GM12878 (cell line): ENCODE measurements around the gene ANAPC5. TPM values are rescaled to one million over a fixed set of nuclear protein-coding genes. Genes with fewer than 3 reads are reported as not detected.
"Not testable (repeated sequence)": the region's sequence is repeated elsewhere in the genome, so short reads cannot be mapped to it uniquely, and the experiment has no call there.

Source experiments
- ATAC-seq: fragments of 200-7000 bp; cut with Tn5 transposase; 3 replicates; pipeline ENCODE4 v1.9.1; 2020; ENCODE audit warnings: mild to moderate bottlenecking, moderate library complexity
- BruUV-seq: library from RNA; stranded (reverse); fragments of 400-500 nt; replicated peaks from 2 replicates; lab custom pipeline; 2021; lab: Mats Ljungman, UMichigan
- CTCF ChIA-PET: fragments of 300-600 bp; sonication (Branson Sonifier 250); formaldehyde crosslinking; extraction: SDS; loops from one replicate; lab custom pipeline; 2021; ENCODE audit warnings: inconsistent platforms; lab: Yijun Ruan, JAX
- POLR2A ChIA-PET: fragments of 350-600 bp; formaldehyde crosslinking; extraction: SDS; loops from one replicate; lab custom pipeline; 2021; ENCODE audit warnings: inconsistent platforms; lab: Charles Lee
- RAD21 ChIA-PET: fragments of 300-600 bp; sonication (Branson Sonifier 250); formaldehyde crosslinking; loops from one replicate; lab custom pipeline; 2023; ENCODE audit warnings: antibody characterized with exemption; ENCODE audit not compliant: unreplicated experiment; lab: Charles Lee
- SMC1A ChIA-PET: fragments of 300-600 bp; sonication (Branson Sonifier 250); formaldehyde crosslinking; loops from one replicate; lab custom pipeline; 2023; ENCODE audit not compliant: unreplicated experiment, uncharacterized antibody; lab: Charles Lee
- DNase-seq: peaks from one replicate; pipeline ENCODE4 v3.0.0-alpha.2; 2011; ENCODE audit warnings: low read depth, low spot score
- FAIRE-seq: peaks from 3 replicates; lab custom pipeline; 2011; peaks lifted over from hg19 to GRCh38; lab: Jason Lieb, UNC
- H2AFZ ChIP-seq: 2 replicates; pipeline ENCODE4 v1.6.0; 2011; ENCODE audit warnings: low read depth, low read length, control low read depth; ENCODE audit not compliant: control insufficient read depth
- H3K27ac ChIP-seq: 2 replicates; pipeline ENCODE4 v1.5.1; 2011; ENCODE audit warnings: control low read depth; ENCODE audit not compliant: control insufficient read depth, insufficient read depth
- H3K27me3 ChIP-seq, 2 experiments: replicated peaks in 1 of 2; 2 replicates each; pipeline versions ENCODE4 v1.6.0 to v1.6.1; 2011; ENCODE audit warnings: low read length in 1 of 2; ENCODE audit not compliant: control insufficient read depth in 2 of 2, insufficient read depth in 2 of 2
- H3K36me3 ChIP-seq, 2 experiments: 2 replicates each; pipeline ENCODE4 v1.5.1; 2011; ENCODE audit warnings: low read length in 1 of 2; ENCODE audit not compliant: control insufficient read depth in 2 of 2, insufficient read depth in 2 of 2
- H3K4me1 ChIP-seq: 2 replicates; pipeline ENCODE4 v1.6.1; 2011; ENCODE audit warnings: mild to moderate bottlenecking, low read length, moderate library complexity, mixed read lengths; ENCODE audit not compliant: control insufficient read depth, insufficient read depth
- H3K4me2 ChIP-seq: 2 replicates; pipeline ENCODE4 v1.6.0; 2011; ENCODE audit warnings: control low read depth; ENCODE audit not compliant: control insufficient read depth, insufficient read depth
- H3K4me3 ChIP-seq: fragments of 200-600 bp; sonication (generic); 2 replicates; pipeline ENCODE4 v1.5.1; 2016
- H3K79me2 ChIP-seq: 2 replicates; pipeline ENCODE4 v1.6.0; 2011; ENCODE audit warnings: low read length; ENCODE audit not compliant: control insufficient read depth, insufficient read depth
- H3K9ac ChIP-seq: 2 replicates; pipeline ENCODE4 v1.8.0; 2011; ENCODE audit warnings: low read length, control low read depth, mixed read lengths; ENCODE audit not compliant: control insufficient read depth, insufficient read depth
- H3K9me3 ChIP-seq: replicated peaks from 3 replicates; pipeline ENCODE4 v1.5.1; 2011; ENCODE audit warnings: mild to moderate bottlenecking, low read length; ENCODE audit not compliant: control insufficient read depth, insufficient read depth
- H4K20me1 ChIP-seq: 2 replicates; pipeline ENCODE4 v1.6.0; 2011; ENCODE audit not compliant: control insufficient read depth, insufficient read depth
- CTCF ChIP-seq, 3 experiments: IDR thresholded peaks in 2 of 3; conservative IDR thresholded peaks in 1 of 3; 2 replicates each; pipeline ENCODE4 v1.5.1; 2011; ENCODE audit warnings: low read depth in 3 of 3, low read length in 3 of 3, mild to moderate bottlenecking in 3 of 3, control low read depth in 2 of 3, moderate library complexity in 2 of 3, inconsistent platforms in 1 of 3, mixed read lengths in 1 of 3; ENCODE audit not compliant: control insufficient read depth in 2 of 3, insufficient read depth in 1 of 3; ENCODE audit errors: extremely low read depth in 1 of 3
- EP300 ChIP-seq, 2 experiments: fragments of 150-350 bp in 1 of 2; IDR thresholded peaks; 2 replicates each; pipeline ENCODE4 v1.6.1; 2011 to 2012; ENCODE audit warnings: low read depth in 2 of 2, low read length in 2 of 2, borderline replicate concordance in 1 of 2, improper control_type of control experiment in 1 of 2, inconsistent platforms in 1 of 2; ENCODE audit not compliant: control insufficient read depth in 1 of 2
- KLF5 ChIP-seq: fragments of 450-650 bp; IDR thresholded peaks from 2 replicates; pipeline ENCODE4 v1.6.1; 2014; ENCODE audit warnings: mild to moderate bottlenecking; ENCODE audit not compliant: partially characterized antibody
- MLLT1 ChIP-seq: fragments of 450-650 bp; IDR thresholded peaks from 2 replicates; pipeline ENCODE4 v1.6.1; 2016; ENCODE audit warnings: mild to moderate bottlenecking
- MYB ChIP-seq: fragments of 150-350 bp; IDR thresholded peaks from 2 replicates; pipeline ENCODE4 v1.6.1; 2014; ENCODE audit warnings: mild to moderate bottlenecking, low read depth, low read length, borderline replicate concordance
- NBN ChIP-seq: fragments of 450-650 bp; IDR thresholded peaks from 2 replicates; pipeline ENCODE4 v1.6.1; 2016
- RCOR1 ChIP-seq: conservative IDR thresholded peaks from 2 replicates; pipeline ENCODE4 v1.6.1; 2012; ENCODE audit warnings: low read depth, low read length, improper control_type of control experiment
- ZBTB4 ChIP-seq: fragments of 450-650 bp; formaldehyde crosslinking; IDR thresholded peaks from 2 replicates; pipeline ENCODE4 v1.4.0; 2022; ENCODE audit warnings: mild to moderate bottlenecking, moderate library complexity
- ZNF24 ChIP-seq: fragments of 450-650 bp; IDR thresholded peaks from 2 replicates; pipeline ENCODE4 v1.6.1; 2017; ENCODE audit warnings: antibody characterized with exemption, mild to moderate bottlenecking
- WGBS: methylation state at CpG from one replicate; pipeline ENCODE4 v1.1.6; 2016; ENCODE audit warnings: low lambda C conversion rate; ENCODE audit not compliant: insufficient replicate concordance, insufficient coverage; ENCODE audit errors: missing lambda C conversion rate; 5-methylcytosine and 5-hydroxymethylcytosine counted together
- in situ Hi-C: fragments of 300-500 bp; cut with MboI; formaldehyde crosslinking; loops from 9 replicates; pipeline ENCODE4 v1.14.3; 2018; ENCODE audit warnings: mixed read lengths
- intact Hi-C: fragments of 100-400 bp; cut with micrococcal nuclease; formaldehyde crosslinking; loops from one replicate; pipeline ENCODE4 v1.14.2; 2022; ENCODE audit not compliant: unreplicated experiment
- polyA plus RNA-seq, 11 experiments: library from polyadenylated mRNA; depleted of rRNA in 4 of 11; unstranded in 6 of 11; stranded (reverse) in 5 of 11; fragments of >200 nt; fragmentation: Nextera tagmentation in 4 of 11; fragmentation: Illumina TruSeq in 1 of 11; extraction: Ambion mirVana in 4 of 11; extraction: Trizol in 1 of 11; gene quantifications; 1 replicate in 1 of 11; 2 replicates in 10 of 11; pipeline versions ENCODE4 v1.2.1 to v1.2.3, GENCODE V29; 2011 to 2016; ENCODE audit warnings: inconsistent platforms in 2 of 11, missing spikeins in 2 of 11, low read depth in 1 of 11
- total RNA-seq, 4 experiments: library from RNA; depleted of rRNA in 3 of 4; stranded (reverse); fragments of >200 nt in 3 of 4; fragmentation: Illumina TruSeq in 1 of 4; extraction: Trizol in 1 of 4; gene quantifications; 2 replicates each; pipeline versions ENCODE4 v1.2.1 to v1.2.3, GENCODE V29; 2013 to 2021

Gene ANAPC5
- total and polyA plus RNA-seq, 10 of the 15 experiments (the other 5 are each of a cell fraction or from before 2014, with no cell fraction given), result 102 to 227 (median 166) TPM

- RAD21 ChIA-PET, ATAC-seq, POLR2A ChIA-PET, H3K27ac ChIP-seq, intact Hi-C loops, H3K79me2 ChIP-seq, H3K4me1 ChIP-seq, H4K20me1 ChIP-seq, H3K9ac ChIP-seq, H2AFZ ChIP-seq, H3K4me2 ChIP-seq, H3K36me3 ChIP-seq, DNase-seq, FAIRE-seq, H3K27me3 ChIP-seq, in situ Hi-C loops, H3K4me3 ChIP-seq, SMC1A ChIA-PET, CTCF ChIA-PET, BruUV-seq, H3K9me3 ChIP-seq: not testable (repeated sequence)
- WGBS, result 96% methylated on average over 11 of the region's 11 CpGs
Observed at GRCh38 chr12:121282910-121283309, 69.3 kb downstream of the ANAPC5 start.

GRCh38 chr12:121282072-121282742 is 70.0 kb downstream of the ANAPC5 start:
- Histone ChIP-seq H3K4me3 (no peak overlapping the region), H2AFZ (no peak overlapping the region), H3K27me3 (no peaks in the 10 kb centered on the region), H3K79me2 (peaks cover 4% of the 10 kb centered on the region), H3K4me2 (no peak overlapping the region), H3K4me1 (peaks cover under 1% of the 10 kb centered on the region), H4K20me1 (no peaks in the 10 kb centered on the region), H3K27ac (no peak overlapping the region), H3K9ac (no peak overlapping the region), H3K9me3 (no peaks in the 10 kb centered on the region), H3K36me3 (peaks cover 0 to 6% of the 10 kb centered on the region in 2 experiments)
- TF ChIP-seq MLLT1 (no peak), ZBTB4 (CRISPR knock-in tag) (no peak), CTCF (IDR thresholded peaks at IDR 0.05 in 2 of 3, conservative IDR thresholded peaks at IDR 0.05 in 1 of 3; ENCODE audit: control insufficient read depth in 2 of 3, extremely low read depth in 1 of 3, insufficient read depth in 1 of 3, low read depth in 3 of 3, low read length in 3 of 3) (no peak), EP300 (IDR thresholded peaks at IDR 0.05; ENCODE audit: borderline replicate concordance in 1 of 2, control insufficient read depth in 1 of 2, low read depth in 2 of 2, low read length in 2 of 2) (no peak), NBN (no peak), RCOR1 (no peak), MYB (no peak), ZNF24 (no peak), KLF5 (no peak)
- RAD21 ChIA-PET, result no interaction called here
- SMC1A ChIA-PET, result no interaction called here
- intact Hi-C loops, result no loop called here
- ATAC-seq (no peak), DNase-seq (no peak), FAIRE-seq (no peak)
- WGBS, result 97% methylated on average over 10 of the region's 10 CpGs
- CTCF ChIA-PET, result no interaction called here
- POLR2A ChIA-PET, result no interaction called here
- in situ Hi-C loops, result no loop called here
- no TSS peak for BruUV-seq
